ENCODE results near the gene DPEP3.
A peak's percentile ranks its signal among the peaks of the same experiment; 100 is the strongest.

- no peak for TF ChIP-seq RAD21 (conservative IDR thresholded peaks at IDR 0.05)
- no peak for TF ChIP-seq EZH2 (IDR thresholded peaks at IDR 0.05; ENCODE audit: borderline replicate concordance, insufficient read depth, low read length, poor library complexity, severe bottlenecking)
- TF ChIP-seq, protein P1, sequence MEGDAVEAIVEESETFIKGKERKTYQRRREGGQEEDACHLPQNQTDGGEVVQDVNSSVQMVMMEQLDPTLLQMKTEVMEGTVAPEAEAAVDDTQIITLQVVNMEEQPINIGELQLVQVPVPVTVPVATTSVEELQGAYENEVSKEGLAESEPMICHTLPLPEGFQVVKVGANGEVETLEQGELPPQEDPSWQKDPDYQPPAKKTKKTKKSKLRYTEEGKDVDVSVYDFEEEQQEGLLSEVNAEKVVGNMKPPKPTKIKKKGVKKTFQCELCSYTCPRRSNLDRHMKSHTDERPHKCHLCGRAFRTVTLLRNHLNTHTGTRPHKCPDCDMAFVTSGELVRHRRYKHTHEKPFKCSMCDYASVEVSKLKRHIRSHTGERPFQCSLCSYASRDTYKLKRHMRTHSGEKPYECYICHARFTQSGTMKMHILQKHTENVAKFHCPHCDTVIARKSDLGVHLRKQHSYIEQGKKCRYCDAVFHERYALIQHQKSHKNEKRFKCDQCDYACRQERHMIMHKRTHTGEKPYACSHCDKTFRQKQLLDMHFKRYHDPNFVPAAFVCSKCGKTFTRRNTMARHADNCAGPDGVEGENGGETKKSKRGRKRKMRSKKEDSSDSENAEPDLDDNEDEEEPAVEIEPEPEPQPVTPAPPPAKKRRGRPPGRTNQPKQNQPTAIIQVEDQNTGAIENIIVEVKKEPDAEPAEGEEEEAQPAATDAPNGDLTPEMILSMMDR (IDR thresholded peaks at IDR 0.05; ENCODE audit: poor library complexity, severe bottlenecking): peak; percentile 18
- no peak for TF ChIP-seq REST (IDR thresholded peaks at IDR 0.05; ENCODE audit: borderline replicate concordance)
- TF ChIP-seq POLR2AphosphoS5 (IDR thresholded peaks at IDR 0.05): no peak
- TF ChIP-seq EP300 (conservative IDR thresholded peaks at IDR 0.05; ENCODE audit: poor library complexity, severe bottlenecking): no peak
- TF ChIP-seq MXI1 (conservative IDR thresholded peaks at IDR 0.05; ENCODE audit: poor library complexity, severe bottlenecking): no peak
Observed at GRCh38 chr16:67926181-67926750, 54.0 kb downstream of the DPEP3 start.

All from neural cell (in vitro differentiated cells).